Upper lobe of left lung (tissue), 6 donors: ENCODE measurements around the gene AQP12B. TPM values are rescaled to one million over a fixed set of nuclear protein-coding genes. Genes with fewer than 3 reads are reported as not detected.
"Not testable (repeated sequence)": the region's sequence is repeated elsewhere in the genome, so short reads cannot be mapped to it uniquely, and the experiment has no call there.

Experiments used
- ATAC-seq, 2 donors: fragments of 200-7000 bp; cut with Tn5 transposase; one replicate each; pipeline ENCODE4 v1.9.1; 2022; ENCODE audit warnings: mild to moderate bottlenecking in 2 of 2, moderate library complexity in 2 of 2; ENCODE audit not compliant: low FRiP score in 2 of 2
- DNase-seq, 2 donors: peaks; one replicate each; pipeline ENCODE4 v3.0.0-alpha.2; 2019 to 2020
- H3K27ac ChIP-seq, 4 donors: fragments of 200-600 bp; sonication (generic); one replicate each; pipeline ENCODE4 v1.5.1; 2016 to 2019
- H3K27me3 ChIP-seq, 4 donors: fragments of 200-600 bp; sonication (generic); one replicate each; pipeline ENCODE4 v1.5.1; 2017 to 2019
- H3K36me3 ChIP-seq, 4 donors: fragments of 200-600 bp; sonication (generic); one replicate each; pipeline ENCODE4 v1.5.1; 2016 to 2019
- H3K4me1 ChIP-seq, 4 donors: fragments of 200-600 bp; sonication (generic); one replicate each; pipeline ENCODE4 v1.5.1; 2018 to 2019
- H3K4me3 ChIP-seq, 4 donors: fragments of 200-600 bp; sonication (generic); one replicate each; pipeline ENCODE4 v1.5.1; 2017 to 2019; ENCODE audit warnings: mild to moderate bottlenecking in 2 of 4, moderate library complexity in 1 of 4
- H3K9me3 ChIP-seq, 4 donors: fragments of 200-600 bp; sonication (generic); one replicate each; pipeline ENCODE4 v1.5.1; 2018 to 2019
- EP300 ChIP-seq, 4 donors: sonication (generic); formaldehyde crosslinking; IDR thresholded peaks; one replicate each; pipeline ENCODE4 v1.5.1; 2017; ENCODE audit warnings: antibody characterized with exemption in 4 of 4, control low read depth in 2 of 4
- POLR2A ChIP-seq, 4 donors: fragments of 450-650 bp; IDR thresholded peaks; one replicate each; pipeline ENCODE4 v1.5.1; 2016 to 2017; ENCODE audit warnings: antibody characterized with exemption in 4 of 4, mild to moderate bottlenecking in 2 of 4
- POLR2AphosphoS5 ChIP-seq, 2 donors: sonication (generic); formaldehyde crosslinking; IDR thresholded peaks; one replicate each; pipeline ENCODE4 v1.5.1; 2017; ENCODE audit warnings: antibody characterized with exemption in 2 of 2
- WGBS, 2 donors: methylation state at CpG; one replicate each; pipeline ENCODE4 v1.1.5; 2017 to 2018; 5-methylcytosine and 5-hydroxymethylcytosine counted together
- total RNA-seq, 6 donors: library from RNA; depleted of rRNA in 4 of 6; stranded (reverse); fragments of >200 nt in 4 of 6; gene quantifications; one replicate each; pipeline versions ENCODE4 v1.1.0 to v1.2.1, GENCODE V29; 2016 to 2021
- TF ChIP-seq, protein P1 (sequence below), 6 experiments: fragments of 450-650 bp in 4 of 6; fragments of 200-600 bp in 2 of 6; sonication (generic) in 2 of 6; IDR thresholded peaks; one replicate each; pipeline ENCODE4 v1.5.1; 2016 to 2019; ENCODE audit warnings: antibody characterized with exemption in 6 of 6
- donor health status: DM: no; HTN: no; CAD: no; lungs with moderate emphysema.
- donor health status: DM: no; HTN: yes; CAD: no; lungs with severe emphysema.

The AQP12B gene
- total RNA-seq, 6 donors from 2014 or later = not detected

- H3K4me1 ChIP-seq, ATAC-seq, H3K4me3 ChIP-seq, H3K27ac ChIP-seq, H3K9me3 ChIP-seq, H3K36me3 ChIP-seq, H3K27me3 ChIP-seq, DNase-seq: not testable (repeated sequence)
- WGBS, 2 donors = no CpG with 5 or more reads among the region's 19 CpGs
These were observed 12.9 kb upstream of the AQP12B start for GRCh38 chr2:240695593-240695992.

DNA sequence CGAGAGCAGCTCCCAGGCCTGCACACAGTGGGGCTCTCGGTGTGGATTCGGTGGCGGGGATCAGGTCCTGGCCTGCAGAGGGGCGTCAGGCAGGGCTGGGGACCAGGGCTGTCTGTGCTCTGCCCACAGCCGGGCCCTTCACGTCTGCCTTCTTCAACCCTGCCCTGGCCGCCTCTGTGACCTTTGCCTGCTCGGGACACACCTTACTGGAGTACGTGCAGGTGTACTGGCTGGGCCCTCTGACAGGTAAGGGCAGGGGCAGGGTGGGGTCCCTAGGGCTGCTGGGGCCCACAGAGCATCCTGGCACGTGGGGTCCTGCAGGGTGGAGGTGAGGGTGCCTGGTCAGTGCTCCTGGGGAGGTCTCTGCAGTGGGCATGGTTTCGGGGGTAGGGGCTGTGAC is 11.6 kb upstream of the AQP12B start:
- DNase-seq, H3K4me3 ChIP-seq, H3K4me1 ChIP-seq, H3K27me3 ChIP-seq, H3K27ac ChIP-seq, ATAC-seq, H3K36me3 ChIP-seq, H3K9me3 ChIP-seq: not testable (repeated sequence)
- no CpG with 5 or more reads among the region's 12 CpGs for WGBS, 2 donors

GRCh38 chr2:240692583-240693561 is 10.2 kb upstream of the AQP12B start:
- H3K4me3 ChIP-seq, H3K36me3 ChIP-seq, H3K9me3 ChIP-seq, H3K27me3 ChIP-seq, H3K4me1 ChIP-seq, H3K27ac ChIP-seq: not testable (repeated sequence)
- peak in 1 of 2 donors; percentile 42 for ATAC-seq
- peak in 1 of 2 donors; percentile 53 for DNase-seq
- WGBS, 2 donors = 85 to 90% methylated on average over 2 to 9 of the region's 34 CpGs

- H3K36me3 ChIP-seq, H3K4me3 ChIP-seq, H3K27ac ChIP-seq, ATAC-seq, H3K9me3 ChIP-seq, H3K4me1 ChIP-seq, H3K27me3 ChIP-seq: not testable (repeated sequence)
- 92% methylated on average over 17 of the region's 37 CpGs; no CpG with 5 or more reads in 1 of the 2 donors for WGBS, 2 donors
- DNase-seq = peak in 1 of 2 donors; percentile 75
These were observed 9.1 kb upstream of the AQP12B start, which contains the start of gene AQP12A for GRCh38 chr2:240691631-240692420. Gene AQP12A (plus strand): TSS chr2:240691866. CDS start chr2:240691914, 48 bp downstream.

DNA sequence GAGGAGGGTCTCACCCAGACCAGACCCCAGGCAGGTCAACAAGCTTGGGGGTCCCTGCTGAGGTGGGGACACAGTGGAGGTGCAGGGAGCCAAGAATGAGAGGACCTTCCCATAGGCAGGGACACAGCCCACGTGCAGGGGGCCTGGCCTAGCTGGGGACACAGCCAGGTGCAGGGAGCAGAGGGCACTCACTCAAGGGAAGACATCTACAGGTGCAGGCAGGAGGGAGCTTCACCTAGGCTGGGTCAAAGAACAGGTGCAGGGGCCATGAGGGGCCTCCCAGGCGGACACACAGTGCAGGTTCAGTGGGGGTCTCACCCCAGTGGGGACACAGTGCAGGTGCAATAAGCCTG is 8.4 kb upstream of the AQP12B start:
- ATAC-seq, DNase-seq, H3K4me3 ChIP-seq, H3K4me1 ChIP-seq, H3K27ac ChIP-seq, H3K36me3 ChIP-seq, H3K27me3 ChIP-seq, H3K9me3 ChIP-seq: not testable (repeated sequence)
- 50% methylated on average over 1 of the region's 2 CpGs; no CpG with 5 or more reads in 1 of the 2 donors for WGBS, 2 donors

DNA sequence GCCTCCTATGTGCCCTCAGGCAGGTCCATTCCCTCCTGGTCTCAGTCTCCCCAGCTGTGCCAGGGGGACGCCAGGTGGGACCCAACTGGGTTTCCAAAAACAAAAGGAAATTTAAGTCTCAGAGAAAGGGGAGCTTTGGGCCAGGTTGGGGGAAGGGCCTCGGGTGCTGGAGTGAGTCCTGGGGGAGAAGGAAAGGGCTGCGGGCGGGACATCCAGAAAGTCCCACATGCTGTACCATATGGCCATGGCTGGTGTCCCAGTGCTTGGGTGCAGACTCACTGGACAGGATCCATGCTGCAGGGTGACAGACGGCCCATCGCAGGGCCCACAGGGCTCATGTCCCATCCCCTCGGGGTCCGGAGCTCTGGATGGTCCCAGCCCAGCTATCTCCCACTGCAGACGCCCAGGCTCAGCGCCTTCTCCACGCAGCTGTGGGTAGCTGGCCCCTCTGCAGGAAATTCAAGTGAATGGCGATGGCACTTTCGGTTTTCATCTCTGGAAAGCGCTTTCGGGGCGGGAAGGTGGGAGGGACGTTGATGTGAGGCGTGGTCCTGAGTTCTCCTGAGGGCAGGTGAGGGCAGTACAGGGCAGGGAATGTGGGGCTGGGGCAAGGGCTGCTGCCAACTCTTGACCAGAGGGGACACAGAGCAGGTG is 7.9 kb upstream of the AQP12B start:
- H3K9me3 ChIP-seq, H3K27me3 ChIP-seq, ATAC-seq, H3K27ac ChIP-seq, DNase-seq, H3K4me3 ChIP-seq, H3K36me3 ChIP-seq, H3K4me1 ChIP-seq: not testable (repeated sequence)
- WGBS, 2 donors = 81 to 82% methylated on average over 4 to 8 of the region's 18 CpGs

DNA sequence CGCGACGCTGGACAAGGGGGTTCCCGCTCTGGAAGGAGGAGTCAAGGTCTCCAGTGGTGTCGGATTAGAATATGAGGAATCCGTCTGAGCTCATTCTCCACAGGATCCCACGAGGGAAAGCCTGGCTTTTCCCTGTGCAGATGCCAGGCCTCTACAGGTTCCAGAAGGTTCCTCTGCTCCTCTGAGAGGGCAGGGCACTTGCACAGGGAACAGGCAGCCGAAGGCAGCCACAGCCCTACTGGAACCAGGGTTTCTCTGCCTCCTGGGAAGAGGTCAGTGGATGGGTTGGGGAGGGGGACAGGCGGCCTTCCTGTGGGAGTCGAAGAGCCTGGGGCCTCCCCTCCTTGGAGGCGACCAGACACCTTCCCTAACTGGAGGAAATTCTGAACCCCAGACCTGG is 7.3 kb upstream of the AQP12B start:
- H3K9me3 ChIP-seq = no peaks in the 10 kb centered on the region
- TF ChIP-seq, protein P1, sequence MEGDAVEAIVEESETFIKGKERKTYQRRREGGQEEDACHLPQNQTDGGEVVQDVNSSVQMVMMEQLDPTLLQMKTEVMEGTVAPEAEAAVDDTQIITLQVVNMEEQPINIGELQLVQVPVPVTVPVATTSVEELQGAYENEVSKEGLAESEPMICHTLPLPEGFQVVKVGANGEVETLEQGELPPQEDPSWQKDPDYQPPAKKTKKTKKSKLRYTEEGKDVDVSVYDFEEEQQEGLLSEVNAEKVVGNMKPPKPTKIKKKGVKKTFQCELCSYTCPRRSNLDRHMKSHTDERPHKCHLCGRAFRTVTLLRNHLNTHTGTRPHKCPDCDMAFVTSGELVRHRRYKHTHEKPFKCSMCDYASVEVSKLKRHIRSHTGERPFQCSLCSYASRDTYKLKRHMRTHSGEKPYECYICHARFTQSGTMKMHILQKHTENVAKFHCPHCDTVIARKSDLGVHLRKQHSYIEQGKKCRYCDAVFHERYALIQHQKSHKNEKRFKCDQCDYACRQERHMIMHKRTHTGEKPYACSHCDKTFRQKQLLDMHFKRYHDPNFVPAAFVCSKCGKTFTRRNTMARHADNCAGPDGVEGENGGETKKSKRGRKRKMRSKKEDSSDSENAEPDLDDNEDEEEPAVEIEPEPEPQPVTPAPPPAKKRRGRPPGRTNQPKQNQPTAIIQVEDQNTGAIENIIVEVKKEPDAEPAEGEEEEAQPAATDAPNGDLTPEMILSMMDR (IDR thresholded peaks at IDR 0.05) = no peak
- no peak for TF ChIP-seq POLR2A (IDR thresholded peaks at IDR 0.05)
- no peak for TF ChIP-seq POLR2AphosphoS5 (IDR thresholded peaks at IDR 0.05)
- no peak for TF ChIP-seq EP300 (IDR thresholded peaks at IDR 0.05)
- no peak overlapping the region for H3K27ac ChIP-seq
- no peaks in the 10 kb centered on the region for H3K27me3 ChIP-seq
- DNase-seq (no peak), ATAC-seq (no peak)
- WGBS, 2 donors = 64 to 83% methylated on average over 4 to 10 of the region's 11 CpGs
- no peak overlapping the region for H3K4me3 ChIP-seq
- no peaks in the 10 kb centered on the region for H3K36me3 ChIP-seq
- H3K4me1 ChIP-seq = no peaks in the 10 kb centered on the region
